BJ (cell line): ENCODE data around the gene PRPS1. TPM values are rescaled to one million over a fixed set of nuclear protein-coding genes. Genes with fewer than 3 reads are reported as not detected.
A peak's percentile ranks its signal among the peaks of the same experiment; 100 is the strongest.

Experiments used
- CTCF ChIA-PET: fragments of 350-600 bp; formaldehyde crosslinking; extraction: SDS; loops from one replicate; lab custom pipeline; 2021; ENCODE audit warnings: antibody characterized with exemption, inconsistent platforms; lab: Yijun Ruan, JAX
- POLR2A ChIA-PET: fragments of 300-600 bp; sonication (Branson Sonifier 250); formaldehyde crosslinking; extraction: SDS; loops from one replicate; lab custom pipeline; 2021; ENCODE audit warnings: antibody characterized with exemption; lab: Charles Lee
- DNase-seq: peaks from one replicate; pipeline ENCODE4 v3.0.0-alpha.2; 2011; ENCODE audit warnings: low read depth
- H3K27me3 ChIP-seq: 2 replicates; pipeline ENCODE4 v1.6.0; 2011; ENCODE audit warnings: low read length; ENCODE audit not compliant: control insufficient read depth, insufficient read depth
- H3K36me3 ChIP-seq: 2 replicates; pipeline ENCODE4 v1.5.1; 2011; ENCODE audit warnings: low read length; ENCODE audit not compliant: control insufficient read depth, insufficient read depth
- H3K4me3 ChIP-seq: 2 replicates; pipeline ENCODE4 v1.5.1; 2011; ENCODE audit warnings: low read depth, mild to moderate bottlenecking, control low read depth, low read length
- CTCF ChIP-seq: IDR thresholded peaks from 2 replicates; pipeline ENCODE4 v1.5.1; 2011; ENCODE audit warnings: low read depth, mild to moderate bottlenecking, control low read depth, inconsistent platforms, low read length, moderate library complexity; ENCODE audit not compliant: insufficient read depth
- polyA plus RNA-seq: library from polyadenylated mRNA; depleted of rRNA; stranded (reverse); fragments of >200 nt; gene quantifications from 2 replicates; pipeline ENCODE4 v1.2.3, GENCODE V29; 2011

Gene PRPS1
- polyA plus RNA-seq, 1 experiment: 50.1 TPM

- POLR2A ChIA-PET: no interaction called here
- DNase-seq: peak; percentile 59
- Histone ChIP-seq H3K4me3 (peak overlapping the region; percentile 45), H3K27me3 (no peaks in the 10 kb centered on the region), H3K36me3 (no peaks in the 10 kb centered on the region)
- CTCF ChIA-PET: interaction anchor here (1.0 kb wide), 1 partner anchor 40 kb away, joined by 3 read pairs; no protein-coding TSS in a partner anchor
- 0 out of 2 replicates have a peak, but pooled peaks have one; percentile 2 for TF ChIP-seq CTCF
These were observed 48.5 kb downstream of the PRPS1 start for GRCh38 chrX:107676559-107677378.

GRCh38 chrX:107677501-107677901 is 49.2 kb downstream of the PRPS1 start:
- Histone ChIP-seq H3K36me3 (no peaks in the 10 kb centered on the region), H3K27me3 (no peaks in the 10 kb centered on the region), H3K4me3 (no peak overlapping the region)
- TF ChIP-seq CTCF: no peak
- POLR2A ChIA-PET: no interaction called here
- no peak for DNase-seq
- CTCF ChIA-PET: interaction anchor here (1.2 kb wide), 1 partner anchor 34 kb away, joined by 3 read pairs; no protein-coding TSS in a partner anchor

- Histone ChIP-seq H3K4me3 (no peak overlapping the region), H3K36me3 (no peaks in the 10 kb centered on the region), H3K27me3 (no peaks in the 10 kb centered on the region)
- ChIA-PET CTCF (interaction anchor here (1.2 kb wide), 1 partner anchor 34 kb away, joined by 3 read pairs; no protein-coding TSS in a partner anchor), POLR2A (no interaction called here)
- DNase-seq: no peak
- TF ChIP-seq CTCF: no peak
These were observed 49.6 kb downstream of the PRPS1 start for GRCh38 chrX:107677909-107678308.

- H3K4me3 ChIP-seq: no peak overlapping the region
- POLR2A ChIA-PET: no interaction called here
- CTCF ChIA-PET: interaction anchor here (1.0 to 1.2 kb wide), 2 partner anchors 19 to 24 kb away, joined by 4 read pairs; no protein-coding TSS in a partner anchor
- no peak for TF ChIP-seq CTCF
- H3K36me3 ChIP-seq: no peaks in the 10 kb centered on the region
- no peak for DNase-seq
- no peaks in the 10 kb centered on the region for H3K27me3 ChIP-seq
These were observed 50.8 kb downstream of the PRPS1 start for GRCh38 chrX:107678957-107679740.

GRCh38 chrX:107682256-107682655 is 53.9 kb downstream of the PRPS1 start:
- H3K27me3 ChIP-seq: no peaks in the 10 kb centered on the region
- no peaks in the 10 kb centered on the region for H3K36me3 ChIP-seq
- ChIA-PET CTCF (no interaction called here), POLR2A (no interaction called here)
- DNase-seq: no peak
- TF ChIP-seq CTCF: no peak
- H3K4me3 ChIP-seq: no peak overlapping the region
